PC-3 (cell line): ENCODE results near the gene BRIP1.

ENCODE experiments used
- EZH2 ChIP-seq: fragments of 300-600 bp; sonication (generic); IDR thresholded peaks from one replicate; pipeline ENCODE4 v1.6.1; 2017; ENCODE audit warnings: antibody characterized with exemption, mild to moderate bottlenecking, low read length; ENCODE audit not compliant: unreplicated experiment
- EZH2phosphoT487 ChIP-seq: fragments of 300-600 bp; sonication (generic); IDR thresholded peaks from 2 replicates; pipeline ENCODE4 v1.6.1; 2018; ENCODE audit warnings: mild to moderate bottlenecking, antibody characterized with exemption, low read length, borderline replicate concordance
- TF ChIP-seq, protein P1 (sequence below): fragments of 300-600 bp; sonication (generic); conservative IDR thresholded peaks from 2 replicates; pipeline ENCODE4 v1.5.1; 2017; ENCODE audit warnings: antibody characterized with exemption, low read depth, mild to moderate bottlenecking, low read length

DNA sequence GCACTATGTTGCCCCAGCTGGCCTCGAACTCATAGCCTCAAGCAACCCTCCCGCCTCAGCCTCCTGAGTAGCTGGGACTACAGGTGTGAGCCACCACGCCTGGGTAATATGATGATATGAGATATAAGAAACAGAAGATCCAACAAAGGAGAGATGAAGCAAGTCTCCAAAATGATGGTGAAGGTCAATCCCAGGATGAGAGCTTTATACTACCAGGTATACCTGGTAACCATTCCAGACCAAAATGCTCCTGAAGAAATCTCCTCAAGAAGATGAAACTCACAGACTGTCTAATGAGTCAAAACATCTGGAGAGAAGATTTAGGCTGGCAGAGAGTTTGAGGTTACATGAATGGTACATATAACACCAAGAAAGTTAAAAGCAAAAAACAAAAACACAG is 39.9 kb upstream of the BRIP1 start:
- TF ChIP-seq, protein P1, sequence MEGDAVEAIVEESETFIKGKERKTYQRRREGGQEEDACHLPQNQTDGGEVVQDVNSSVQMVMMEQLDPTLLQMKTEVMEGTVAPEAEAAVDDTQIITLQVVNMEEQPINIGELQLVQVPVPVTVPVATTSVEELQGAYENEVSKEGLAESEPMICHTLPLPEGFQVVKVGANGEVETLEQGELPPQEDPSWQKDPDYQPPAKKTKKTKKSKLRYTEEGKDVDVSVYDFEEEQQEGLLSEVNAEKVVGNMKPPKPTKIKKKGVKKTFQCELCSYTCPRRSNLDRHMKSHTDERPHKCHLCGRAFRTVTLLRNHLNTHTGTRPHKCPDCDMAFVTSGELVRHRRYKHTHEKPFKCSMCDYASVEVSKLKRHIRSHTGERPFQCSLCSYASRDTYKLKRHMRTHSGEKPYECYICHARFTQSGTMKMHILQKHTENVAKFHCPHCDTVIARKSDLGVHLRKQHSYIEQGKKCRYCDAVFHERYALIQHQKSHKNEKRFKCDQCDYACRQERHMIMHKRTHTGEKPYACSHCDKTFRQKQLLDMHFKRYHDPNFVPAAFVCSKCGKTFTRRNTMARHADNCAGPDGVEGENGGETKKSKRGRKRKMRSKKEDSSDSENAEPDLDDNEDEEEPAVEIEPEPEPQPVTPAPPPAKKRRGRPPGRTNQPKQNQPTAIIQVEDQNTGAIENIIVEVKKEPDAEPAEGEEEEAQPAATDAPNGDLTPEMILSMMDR: no peak
- TF ChIP-seq EZH2 (no peak), EZH2phosphoT487 (no peak)
